ENCODE measurements around the gene MED13L. TPM values are rescaled to one million over a fixed set of nuclear protein-coding genes. Genes with fewer than 3 reads are reported as not detected.

MED13L gene
- total and polyA plus RNA-seq, 2 donors (not counting 1 experiment from before 2014, with no cell fraction given), result 20.3 to 207 TPM

- peak overlapping the region; percentile 37 for H3K4me3 Mint-ChIP-seq
- H4K20me1 ChIP-seq (ENCODE audit: control insufficient read depth, insufficient read depth, low read length, poor library complexity, severe bottlenecking), result no peaks in the 10 kb centered on the region
- peak overlapping the region; percentile 68 for H3K4me2 ChIP-seq (replicated peaks; ENCODE audit: low read depth, low read length, poor library complexity, severe bottlenecking)
- no peaks in the 10 kb centered on the region for H3K79me2 ChIP-seq (ENCODE audit: control insufficient read depth, insufficient read depth, low read length)
- H3K27ac Mint-ChIP-seq, result no peak overlapping the region
- peak; percentile 71 for ATAC-seq (ENCODE audit: low read depth)
- no peaks in the 10 kb centered on the region for H3K36me3 ChIP-seq (replicated peaks in 1 of 2; ENCODE audit: control extremely low read depth in 1 of 2, control insufficient read depth in 1 of 2, extremely low read depth in 1 of 2, insufficient read depth in 2 of 2, low read length in 1 of 2)
- no peak overlapping the region for H3K4me3 ChIP-seq (ENCODE audit: control extremely low read depth in 1 of 5, extremely low read depth in 1 of 5, insufficient read depth in 1 of 5, low read depth in 2 of 5, low read length in 4 of 5)
- DNase-seq, result peak; percentile 72
- no peaks in the 10 kb centered on the region for H3K9me3 ChIP-seq (ENCODE audit: control extremely low read depth in 1 of 3, control insufficient read depth in 2 of 3, insufficient read depth in 1 of 3, low read length in 2 of 3)
- TF ChIP-seq EZH2 (IDR thresholded peaks at IDR 0.05; ENCODE audit: borderline replicate concordance, insufficient read depth, low read depth, low read length, poor library complexity, severe bottlenecking), result no peak
- TF ChIP-seq CTCF (IDR thresholded peaks at IDR 0.05), result peak; percentile 99
- POLR2A ChIA-PET, result no interaction called here
- intact Hi-C loops (cut with micrococcal nuclease), result no loop called here
- H3K27ac ChIP-seq (ENCODE audit: low read length in 2 of 2), result no peak overlapping the region
- H3K9me3 Mint-ChIP-seq (ENCODE audit: insufficient read depth), result peaks cover 2% of the 10 kb centered on the region
- CTCF ChIA-PET, result interaction anchor here (0.7 to 5.4 kb wide), 12 partner anchors 12 to 1938 kb away, joined by 3 to 62 read pairs (median 3); no protein-coding TSS in a partner anchor
- H2AFZ ChIP-seq (ENCODE audit: insufficient read depth, low read depth, low read length, poor library complexity, severe bottlenecking), result peak overlapping the region; percentile 59
- H3K4me1 Mint-ChIP-seq, result peaks cover 5% of the 10 kb centered on the region
- 11% methylated on average over 56 of the region's 57 CpGs for WGBS (ENCODE audit: insufficient coverage)
- peaks cover 3 to 5% of the 10 kb centered on the region in 2 donors for H3K4me1 ChIP-seq (ENCODE audit: control insufficient read depth in 2 of 2, insufficient read depth in 2 of 2, low read length in 2 of 2)
- H3K27me3 Mint-ChIP-seq, result peaks cover 63% of the 10 kb centered on the region
- peaks cover 0 to 19% (median 14%) of the 10 kb centered on the region in 4 experiments for H3K27me3 ChIP-seq (replicated peaks in 1 of 4; ENCODE audit: control extremely low read depth in 1 of 4, control insufficient read depth in 3 of 4, insufficient read depth in 4 of 4, low read length in 3 of 4)
- H3K9ac ChIP-seq (ENCODE audit: low read length), result no peak overlapping the region
These were observed 360.4 kb downstream of the MED13L start for GRCh38 chr12:115916910-115917668.

- POLR2A ChIA-PET, result no interaction called here
- Histone ChIP-seq H3K4me1 (ENCODE audit: control insufficient read depth in 2 of 2, insufficient read depth in 2 of 2, low read length in 2 of 2) (peaks cover 3 to 5% of the 10 kb centered on the region in 2 donors), H3K9me3 (ENCODE audit: control extremely low read depth in 1 of 3, control insufficient read depth in 2 of 3, insufficient read depth in 1 of 3, low read length in 2 of 3) (no peaks in the 10 kb centered on the region), H2AFZ (ENCODE audit: insufficient read depth, low read depth, low read length, poor library complexity, severe bottlenecking) (no peak overlapping the region), H3K4me2 (replicated peaks; ENCODE audit: low read depth, low read length, poor library complexity, severe bottlenecking) (no peak overlapping the region), H3K27me3 (replicated peaks in 1 of 4; ENCODE audit: control extremely low read depth in 1 of 4, control insufficient read depth in 3 of 4, insufficient read depth in 4 of 4, low read length in 3 of 4) (peaks cover 0 to 19% (median 12%) of the 10 kb centered on the region in 4 experiments), H4K20me1 (ENCODE audit: control insufficient read depth, insufficient read depth, low read length, poor library complexity, severe bottlenecking) (no peaks in the 10 kb centered on the region), H3K27ac (ENCODE audit: low read length in 2 of 2) (no peak overlapping the region), H3K79me2 (ENCODE audit: control insufficient read depth, insufficient read depth, low read length) (no peaks in the 10 kb centered on the region), H3K36me3 (replicated peaks in 1 of 2; ENCODE audit: control extremely low read depth in 1 of 2, control insufficient read depth in 1 of 2, extremely low read depth in 1 of 2, insufficient read depth in 2 of 2, low read length in 1 of 2) (no peaks in the 10 kb centered on the region), H3K9ac (ENCODE audit: low read length) (no peak overlapping the region), H3K4me3 (ENCODE audit: control extremely low read depth in 1 of 5, extremely low read depth in 1 of 5, insufficient read depth in 1 of 5, low read depth in 2 of 5, low read length in 4 of 5) (no peak overlapping the region)
- H3K9me3 Mint-ChIP-seq (ENCODE audit: insufficient read depth), result peaks cover 2% of the 10 kb centered on the region
- ATAC-seq (ENCODE audit: low read depth), result no peak
- H3K27ac Mint-ChIP-seq, result no peak overlapping the region
- peaks cover 49% of the 10 kb centered on the region for H3K27me3 Mint-ChIP-seq
- intact Hi-C loops (cut with micrococcal nuclease), result no loop called here
- CTCF ChIA-PET, result interaction anchor here (0.7 to 1.4 kb wide), 2 partner anchors 9 to 1289 kb away, joined by 3 read pairs; no protein-coding TSS in a partner anchor
- 75% methylated on average over 4 of the region's 5 CpGs for WGBS (ENCODE audit: insufficient coverage)
- TF ChIP-seq EZH2 (IDR thresholded peaks at IDR 0.05; ENCODE audit: borderline replicate concordance, insufficient read depth, low read depth, low read length, poor library complexity, severe bottlenecking), result no peak
- TF ChIP-seq CTCF (IDR thresholded peaks at IDR 0.05), result no peak
- H3K4me3 Mint-ChIP-seq, result no peak overlapping the region
- H3K4me1 Mint-ChIP-seq, result peaks cover 5% of the 10 kb centered on the region
- no peak for DNase-seq
These were observed 363.4 kb downstream of the MED13L start for GRCh38 chr12:115914122-115914521.

All from B cell (primary cell).